ENCODE results near the gene TAPT1.

TAPT1 gene

GRCh38 chr4:16129336-16129735, 96.9 kb downstream of the TAPT1 start:
- no peak for DNase-seq

DNA sequence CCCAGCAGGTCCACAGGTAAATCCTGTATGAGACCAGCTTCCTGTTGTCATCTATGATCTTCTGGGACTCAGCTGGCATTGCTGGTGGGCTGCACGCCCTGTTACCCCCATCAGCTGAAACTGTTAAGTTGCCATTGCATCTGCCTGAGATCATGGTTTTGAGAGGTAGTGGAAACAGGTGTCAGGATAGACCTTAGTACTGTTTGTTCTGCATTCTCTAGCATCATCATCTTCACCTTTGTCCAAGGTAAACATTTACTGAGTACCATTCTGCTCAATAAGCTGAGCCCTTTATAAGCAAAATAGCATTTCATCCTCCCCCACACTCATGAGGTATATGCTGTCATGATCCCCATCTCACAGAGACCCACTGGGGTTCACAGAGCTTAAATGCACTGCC, 99.6 kb downstream of the TAPT1 start:
- no peak for DNase-seq

DNA sequence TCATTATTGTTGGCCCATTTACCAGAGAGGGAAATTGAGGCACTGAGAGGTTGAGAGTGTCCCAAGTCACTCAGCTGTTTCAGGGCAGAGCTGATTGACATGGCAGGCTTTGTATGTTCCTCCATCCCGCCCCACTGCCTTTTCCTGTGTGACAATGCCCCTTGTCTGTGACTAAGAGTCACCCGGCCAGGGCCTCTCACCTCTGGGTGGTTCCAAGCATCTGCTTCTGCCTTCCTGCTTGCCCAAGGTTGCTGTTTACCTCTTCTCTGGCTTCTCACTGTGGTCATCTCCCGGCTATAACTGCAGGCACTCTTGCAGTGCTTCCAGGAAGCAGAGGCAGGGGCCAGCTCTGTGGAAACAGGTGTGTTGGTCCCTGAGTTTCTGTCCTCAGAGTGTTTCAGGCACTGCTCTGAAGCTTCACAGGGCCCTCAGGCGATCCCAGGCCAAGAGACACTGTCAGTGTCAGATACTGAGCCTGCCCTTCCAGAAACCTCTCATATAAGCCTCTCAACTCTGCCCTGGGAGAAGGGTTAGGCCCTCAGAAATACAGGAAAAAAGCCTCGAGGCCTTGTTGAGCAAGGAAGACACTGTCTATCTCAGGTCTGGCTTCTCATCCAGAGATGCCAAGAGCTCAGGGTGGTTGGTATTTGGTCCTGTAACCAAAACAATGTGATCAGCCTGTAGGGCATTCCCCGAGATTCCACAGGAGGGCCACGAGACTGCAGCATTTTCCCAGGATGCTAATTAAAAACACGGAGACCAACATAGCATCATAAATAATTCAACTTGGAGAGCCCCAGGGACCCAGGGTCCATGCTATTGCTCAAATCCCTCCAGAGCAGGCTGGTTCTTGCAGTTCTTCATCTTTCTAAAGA, 100.5 kb downstream of the TAPT1 start:
- no peak for DNase-seq

DNA sequence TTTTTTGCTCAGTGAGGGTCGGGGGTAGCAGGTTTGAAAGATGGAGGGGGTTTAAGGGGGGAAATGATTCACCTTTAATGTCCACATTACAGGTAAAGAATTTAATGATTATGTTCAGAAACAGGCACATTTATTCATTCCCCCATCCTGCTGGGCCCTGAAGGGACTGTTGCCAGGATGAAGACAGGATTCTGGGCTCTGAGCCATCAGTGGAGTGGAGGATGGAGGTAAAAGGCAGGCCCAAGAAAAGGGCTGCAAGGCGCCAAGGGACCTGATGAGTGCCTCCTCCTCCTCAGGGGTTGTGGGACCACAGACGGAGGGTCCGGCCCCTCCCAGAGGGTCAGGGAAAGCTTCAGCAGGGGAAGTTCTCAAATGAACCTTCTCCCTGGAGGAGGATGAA, 102.0 kb downstream of the TAPT1 start:
- DNase-seq, result no peak

GRCh38 chr4:16123356-16124084, 102.8 kb downstream of the TAPT1 start:
- DNase-seq, result no peak

GRCh38 chr4:16122784-16123183, 103.5 kb downstream of the TAPT1 start:
- no peak for DNase-seq

DNA sequence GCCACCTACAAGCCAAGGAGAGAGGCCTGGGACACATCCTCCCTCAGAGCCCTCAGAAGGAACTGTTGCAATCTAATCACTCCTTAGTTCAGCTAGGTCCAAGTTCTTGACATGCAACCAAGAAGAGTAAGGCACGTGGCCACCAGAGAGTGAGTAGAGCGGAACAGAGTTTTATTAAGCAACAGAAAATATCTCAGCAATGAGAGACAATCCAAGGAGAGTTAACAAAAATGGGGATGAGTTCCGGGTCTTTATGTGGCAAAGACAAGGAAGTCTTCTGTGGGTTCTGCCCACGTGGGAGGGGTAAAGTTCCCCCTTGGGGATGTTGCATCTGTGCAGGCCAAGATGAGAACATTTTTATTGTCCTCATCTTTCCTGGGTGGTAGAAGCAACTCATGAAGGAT, 104.0 kb downstream of the TAPT1 start:
- peak; percentile 37 for DNase-seq

GRCh38 chr4:16120720-16121119, 105.6 kb downstream of the TAPT1 start:
- DNase-seq, result no peak

GRCh38 chr4:16119981-16120380, 106.3 kb downstream of the TAPT1 start:
- DNase-seq, result no peak

GRCh38 chr4:16118090-16118489, 108.2 kb downstream of the TAPT1 start:
- no peak for DNase-seq

DNA sequence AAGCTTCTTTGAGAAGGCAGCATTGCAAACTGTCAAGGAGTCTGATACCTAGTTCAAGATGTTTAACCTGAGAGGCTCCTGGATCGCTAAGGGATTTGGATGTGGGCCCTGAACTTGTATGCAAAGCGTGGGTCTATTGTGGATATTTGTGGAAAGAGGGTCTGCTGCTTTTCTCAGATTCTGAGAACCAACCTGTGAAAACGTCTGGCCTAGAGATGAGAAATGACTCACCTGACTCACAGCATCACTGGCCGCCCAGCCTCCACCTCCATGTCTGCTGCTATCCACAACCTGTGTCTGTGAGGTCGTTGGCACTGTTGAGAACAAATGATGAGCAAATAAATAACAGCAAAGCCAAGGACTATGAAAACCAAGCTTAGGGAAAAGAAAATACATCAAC, 109.1 kb downstream of the TAPT1 start:
- no peak for DNase-seq

DNA sequence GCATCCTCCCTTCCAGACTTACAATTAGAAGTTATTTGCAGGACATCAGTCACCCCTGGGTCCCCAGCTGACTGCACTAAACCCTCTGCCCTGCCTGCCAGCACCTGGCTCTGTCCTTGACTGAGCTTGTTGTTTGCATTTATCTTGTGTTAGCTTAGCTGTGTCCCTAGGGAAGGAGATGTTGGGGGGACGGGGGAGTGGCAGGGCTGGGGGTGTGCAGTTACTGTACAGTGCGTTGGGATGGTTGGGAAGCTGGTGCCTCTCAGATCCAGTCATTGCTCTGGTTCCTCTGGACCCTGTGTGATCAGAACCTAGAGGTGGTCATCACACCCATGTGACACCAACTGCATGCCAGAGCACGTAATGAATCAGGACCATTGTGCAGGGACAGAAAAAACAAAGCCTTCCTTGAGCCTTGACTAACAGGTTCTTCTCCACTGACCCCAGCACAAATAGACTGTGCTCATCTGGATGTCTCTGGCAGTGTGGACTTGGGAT, 109.7 kb downstream of the TAPT1 start:
- no peak for DNase-seq

DNA sequence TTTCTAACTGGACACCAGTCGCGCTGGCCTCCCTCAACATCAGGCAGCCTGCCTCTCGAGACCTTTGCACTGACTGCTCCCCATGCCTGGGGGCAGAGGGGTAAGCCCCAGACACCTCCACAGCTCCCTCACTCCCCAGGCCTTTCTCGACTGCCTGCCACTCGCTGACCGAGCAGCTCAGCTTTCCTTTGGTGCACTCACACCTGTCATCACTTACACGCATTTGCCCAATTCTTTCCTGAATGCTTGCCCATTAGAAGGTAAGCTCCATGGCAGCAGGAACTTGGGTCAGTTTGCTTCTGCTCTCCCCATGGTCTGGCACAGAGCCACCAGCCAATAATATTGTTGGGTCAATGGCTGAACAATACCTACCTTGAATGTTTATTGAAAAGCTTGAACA, 110.3 kb downstream of the TAPT1 start:
- DNase-seq, result no peak

DNA sequence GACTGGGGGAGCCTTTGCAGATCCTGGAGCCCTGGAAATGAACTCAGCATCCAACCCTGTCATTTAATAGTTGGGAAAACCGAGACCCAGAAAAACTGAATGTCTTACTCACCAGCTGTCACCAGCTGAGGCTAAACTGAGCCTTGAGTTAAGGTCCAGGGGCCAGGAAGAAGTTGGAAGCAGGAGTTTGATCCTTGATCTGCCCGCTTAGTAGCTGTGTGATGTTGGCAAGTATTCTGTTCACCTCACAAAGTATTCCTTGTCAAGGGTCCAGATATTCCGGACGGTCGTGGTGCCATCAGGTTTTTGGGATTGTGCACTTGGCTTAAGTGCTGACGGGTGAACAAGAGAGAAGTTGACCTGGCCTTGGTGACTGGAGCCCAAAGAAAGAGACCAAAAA, 111.7 kb downstream of the TAPT1 start:
- DNase-seq, result no peak

DNA sequence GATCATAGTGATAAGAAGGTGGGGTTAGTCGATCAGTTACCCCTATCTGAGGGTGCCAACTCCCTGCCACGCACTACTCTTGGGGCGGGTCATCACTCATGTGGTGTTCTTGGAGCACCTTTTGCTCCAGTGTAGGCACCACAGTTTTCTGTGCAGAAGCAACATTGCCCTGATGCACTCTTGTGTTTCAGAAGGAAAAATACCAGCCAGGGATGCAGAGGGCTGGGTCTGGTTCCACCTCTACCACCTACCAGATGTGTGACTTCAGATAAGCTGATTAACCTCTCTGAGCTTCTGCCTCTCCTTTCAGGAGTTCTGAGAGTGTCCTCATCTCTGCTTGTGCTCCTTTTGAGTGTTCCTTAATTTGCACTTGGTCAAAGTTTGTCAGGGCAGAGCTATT, 112.5 kb downstream of the TAPT1 start:
- no peak for DNase-seq

DNA sequence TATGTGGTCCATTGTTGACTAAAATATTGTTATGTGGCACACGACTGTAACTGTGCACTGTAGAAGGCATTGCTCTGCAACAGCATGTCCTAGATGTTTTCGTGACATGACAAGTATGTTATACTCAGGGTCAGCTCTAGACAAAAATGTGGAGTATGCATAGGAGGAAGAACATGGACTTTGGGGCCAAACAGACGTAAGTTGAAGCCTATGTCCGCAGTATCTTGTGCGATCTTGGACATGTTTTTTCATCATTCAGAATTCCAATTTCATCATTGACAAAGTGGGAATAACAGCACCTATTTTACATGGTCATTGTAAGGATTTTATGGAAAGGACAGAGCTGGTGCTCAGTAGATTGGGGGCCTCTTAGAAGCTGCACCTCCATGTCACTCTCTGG, 114.7 kb downstream of the TAPT1 start:
- no peak for DNase-seq

DNA sequence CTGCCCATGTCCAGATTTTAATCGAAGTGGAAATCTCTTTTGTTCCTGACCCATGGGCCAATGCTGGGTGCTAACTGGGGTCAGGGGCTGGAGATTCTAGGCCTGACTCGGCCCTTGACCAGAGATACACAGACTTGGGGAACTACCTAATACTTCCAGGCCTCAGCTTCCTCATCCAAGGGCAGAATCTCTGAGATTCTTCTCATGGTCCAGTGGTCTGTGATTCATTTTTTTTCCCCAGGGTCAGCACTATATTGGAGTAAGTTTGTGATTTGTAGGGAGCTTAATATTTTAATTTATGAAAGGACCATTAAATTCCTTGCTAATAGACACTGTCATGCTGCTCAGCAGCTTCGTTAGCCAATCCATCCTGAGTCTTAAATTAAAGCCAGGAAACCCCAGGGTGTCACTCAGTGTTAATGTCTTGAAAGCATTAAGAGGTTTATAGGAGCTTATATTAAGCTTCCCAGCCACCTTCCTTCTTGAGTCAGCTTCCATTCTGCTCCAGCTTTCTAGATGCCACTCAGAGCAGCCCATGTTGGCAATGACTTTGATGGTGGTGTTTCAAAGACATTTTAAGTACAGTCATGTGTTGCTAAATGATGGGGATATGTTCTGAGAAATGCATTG, 115.5 kb downstream of the TAPT1 start:
- no peak for DNase-seq
